ENCODE measurements around the gene SNX5. TPM values are rescaled to one million over a fixed set of nuclear protein-coding genes. Genes with fewer than 3 reads are reported as not detected.

SNX5 gene
- total and polyA plus RNA-seq, 2 of the 13 experiments (the other 11 are each of a cell fraction or from before 2014, with no cell fraction given), result 664 to 1,040 TPM

- no peak for TF ChIP-seq PCBP2 (optimal IDR thresholded peaks at IDR 0.05; ENCODE audit: low read depth, low read length, poor library complexity, severe bottlenecking)
- TF ChIP-seq NR2F2 (IDR thresholded peaks at IDR 0.05; ENCODE audit: borderline replicate concordance, low read depth), result 0 out of 2 replicates have a peak, but pooled peaks have one; percentile 60
- no peak; the same call in 1 of the 2 replicates for TF ChIP-seq SP5 (CRISPR knock-in tag; IDR thresholded peaks at IDR 0.05; ENCODE audit: borderline replicate concordance, low read depth)
- TF ChIP-seq ZNF576 (CRISPR knock-in tag; IDR thresholded peaks at IDR 0.05), result 0 out of 2 replicates have a peak, but pooled peaks have one; percentile 84
- peak; percentile 96 for TF ChIP-seq MXD3 (CRISPR knock-in tag; IDR thresholded peaks at IDR 0.05)
- peak; percentile 99 for TF ChIP-seq ZNF687 (CRISPR knock-in tag; IDR thresholded peaks at IDR 0.05)
- TF ChIP-seq MYPOP (CRISPR knock-in tag; IDR thresholded peaks at IDR 0.05), result peak; percentile 96
- peak; percentile 100 for TF ChIP-seq TFDP1 (CRISPR knock-in tag; IDR thresholded peaks at IDR 0.05; ENCODE audit: borderline replicate concordance)
- peak; percentile 97 for TF ChIP-seq SNAPC4 (CRISPR knock-in tag; IDR thresholded peaks at IDR 0.05)
- peak; percentile 94 for TF ChIP-seq FOXJ3 (CRISPR knock-in tag; IDR thresholded peaks at IDR 0.05; ENCODE audit: borderline replicate concordance)
- peak; percentile 100 for TF ChIP-seq CREB1 (IDR thresholded peaks at IDR 0.05)
- TF ChIP-seq CREB1 (CRISPR knock-in tag; IDR thresholded peaks at IDR 0.05), result peak; percentile 98
- TF ChIP-seq JUNB (CRISPR knock-in tag; IDR thresholded peaks at IDR 0.05; ENCODE audit: borderline replicate concordance), result peak; percentile 93; the same call in 1 of the 2 replicates
- no peak for TF ChIP-seq ZNF383 (CRISPR knock-in tag; IDR thresholded peaks at IDR 0.05; ENCODE audit: borderline replicate concordance)
- TF ChIP-seq NCOA1 (CRISPR knock-in tag; IDR thresholded peaks at IDR 0.05), result peak; percentile 83
Observed at GRCh38 chr20:17968366-17969277, at the start of gene SNX5, which contains the start of gene MGME1 (continued).
